Memory B cell (primary cell): Measurements from ENCODE around the gene TECR.
"Not testable (repeated sequence)": the region's sequence is repeated elsewhere in the genome, so short reads cannot be mapped to it uniquely, and the experiment has no call there.

ENCODE experiments used
- ATAC-seq: fragments of 150-1000 bp; cut with Tn5 transposase; 2 replicates; pipeline ENCODE4 v1.10.0; 2021; ENCODE audit warnings: low read depth, mild to moderate bottlenecking, moderate library complexity
- DNase-seq, 2 donors: peaks; one replicate each; pipeline ENCODE4 v3.0.0; 2022; ENCODE audit warnings: low spot score in 2 of 2
- H3K27ac Mint-ChIP-seq: one replicate; pipeline ENCODE4 v1.8.0; 2022; ENCODE audit warnings: mild to moderate bottlenecking, moderate library complexity, mixed read lengths
- H3K27me3 Mint-ChIP-seq: one replicate; pipeline ENCODE4 v1.8.0; 2022; ENCODE audit warnings: mixed read lengths
- H3K36me3 Mint-ChIP-seq: one replicate; pipeline ENCODE4 v1.8.0; 2022; ENCODE audit warnings: mild to moderate bottlenecking, mixed read lengths
- H3K4me1 Mint-ChIP-seq: one replicate; pipeline ENCODE4 v1.8.0; 2022; ENCODE audit warnings: mixed read lengths
- H3K4me3 Mint-ChIP-seq: one replicate; pipeline ENCODE4 v1.8.0; 2022; ENCODE audit warnings: mild to moderate bottlenecking, moderate library complexity, mixed read lengths
- H3K9me3 Mint-ChIP-seq: one replicate; pipeline ENCODE4 v1.8.0; 2022; ENCODE audit warnings: mixed read lengths

Gene TECR

DNA sequence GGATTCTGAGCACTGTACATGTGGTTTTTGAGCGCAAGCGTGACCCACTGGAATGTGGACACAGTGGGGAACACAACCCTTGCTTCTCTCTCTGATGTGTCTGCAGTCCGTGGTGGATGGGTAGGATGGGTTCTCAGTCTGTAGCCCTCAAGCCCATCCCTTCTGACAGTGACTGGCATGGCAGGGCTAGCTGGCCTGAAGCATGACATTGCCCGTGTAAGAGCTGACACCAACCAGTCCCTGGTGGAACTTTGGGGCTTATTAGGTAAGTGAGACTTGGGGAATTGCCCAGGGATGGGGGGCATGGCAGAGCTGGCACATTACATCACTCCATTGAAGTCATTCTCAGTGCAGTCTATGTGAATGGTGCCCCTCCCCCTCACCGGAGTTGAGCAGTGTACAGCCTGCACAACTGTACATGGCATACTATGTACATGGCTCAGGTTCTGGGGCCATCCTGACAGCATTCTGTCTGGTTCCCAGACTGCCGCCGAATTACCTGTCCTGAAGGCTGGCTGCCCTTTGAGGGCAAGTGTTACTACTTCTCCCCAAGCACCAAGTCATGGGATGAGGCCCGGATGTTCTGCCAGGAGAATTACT lies 70.3 kb downstream of the TECR start:
- Mint-ChIP-seq H3K27ac (no peak overlapping the region), H3K36me3 (peaks cover 49% of the 10 kb centered on the region), H3K4me1 (peaks cover 31% of the 10 kb centered on the region), H3K4me3 (no peak overlapping the region), H3K9me3 (peaks cover 6% of the 10 kb centered on the region), H3K27me3 (no peaks in the 10 kb centered on the region)
- DNase-seq (no peak), ATAC-seq (no peak)

DNA sequence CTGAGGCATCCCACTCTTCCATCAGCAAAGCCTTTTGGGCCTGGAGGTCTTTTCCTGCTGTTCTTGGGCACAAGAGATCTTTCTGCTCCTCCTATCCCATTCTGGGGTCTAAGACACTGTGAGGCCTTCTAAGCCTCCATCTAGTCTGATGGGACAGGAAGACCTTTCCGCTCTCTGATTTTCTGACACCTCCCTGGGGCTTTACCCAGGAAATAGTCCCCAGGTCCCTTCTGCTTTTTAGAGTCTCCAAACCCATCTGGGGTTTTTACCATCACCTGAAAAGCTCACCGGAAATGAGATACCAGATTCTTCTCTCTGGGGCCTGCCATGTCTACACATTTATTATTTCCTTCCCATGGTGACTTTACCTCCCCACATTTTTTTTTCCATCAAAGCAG lies 74.6 kb downstream of the TECR start:
- DNase-seq (peak; percentile 51 to 72), ATAC-seq (peak; percentile 93)
- peaks cover 32% of the 10 kb centered on the region for H3K36me3 Mint-ChIP-seq
- peaks cover 33% of the 10 kb centered on the region for H3K4me1 Mint-ChIP-seq
- no peaks in the 10 kb centered on the region for H3K9me3 Mint-ChIP-seq
- peak overlapping the region; percentile 97 for H3K27ac Mint-ChIP-seq
- H3K27me3 Mint-ChIP-seq: no peaks in the 10 kb centered on the region
- H3K4me3 Mint-ChIP-seq: peak overlapping the region; percentile 75

DNA sequence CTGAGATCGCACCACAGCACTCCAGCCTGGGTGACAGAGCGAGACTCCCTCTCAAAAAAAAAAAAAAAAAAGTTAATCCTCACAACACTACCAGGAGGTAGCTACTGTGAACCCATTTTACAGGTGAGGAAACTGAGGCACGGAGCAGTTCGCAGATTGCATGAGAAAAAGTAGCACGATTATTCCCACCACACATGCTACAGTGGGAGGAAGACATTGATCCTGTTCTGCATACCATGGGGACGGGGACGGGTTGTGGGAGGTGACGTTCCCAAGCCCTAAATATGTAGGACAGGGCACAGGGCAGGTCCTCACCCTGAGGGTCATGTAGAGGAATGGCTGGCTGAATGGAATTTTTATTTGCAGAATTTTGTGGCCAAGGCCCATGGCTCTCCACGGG lies 77.2 kb downstream of the TECR start:
- DNase-seq (no peak), ATAC-seq (no peak)
- Mint-ChIP-seq H3K4me1 (peaks cover 36% of the 10 kb centered on the region), H3K27ac (no peak overlapping the region), H3K36me3 (peaks cover 29% of the 10 kb centered on the region), H3K9me3 (no peaks in the 10 kb centered on the region), H3K27me3 (no peaks in the 10 kb centered on the region), H3K4me3 (no peak overlapping the region)

DNA sequence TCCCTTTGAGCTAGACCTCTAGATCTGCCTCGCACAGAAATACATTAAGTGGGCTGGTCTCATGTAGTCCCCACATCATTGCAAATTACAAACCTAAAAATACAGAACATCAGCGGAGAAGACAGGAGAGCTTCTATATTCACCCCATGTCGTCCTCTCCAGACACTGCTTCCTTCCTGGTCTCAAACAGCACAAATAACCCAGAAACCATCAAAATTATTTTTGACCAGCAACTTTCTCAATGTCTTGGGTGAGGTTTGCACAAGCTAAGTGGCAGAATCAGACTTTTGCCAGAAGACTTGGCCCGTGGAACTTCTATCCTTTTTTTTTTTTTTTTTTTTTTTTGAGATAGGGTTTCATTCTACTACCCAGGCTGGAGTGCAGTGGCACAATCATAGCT lies 81.7 kb downstream of the TECR start:
- Mint-ChIP-seq H3K4me1 (peaks cover 26% of the 10 kb centered on the region), H3K9me3 (no peaks in the 10 kb centered on the region), H3K27ac (peak overlapping the region; percentile 68), H3K27me3 (no peaks in the 10 kb centered on the region), H3K36me3 (peaks cover 24% of the 10 kb centered on the region), H3K4me3 (no peak overlapping the region)
- DNase-seq (no peak), ATAC-seq (no peak)

DNA sequence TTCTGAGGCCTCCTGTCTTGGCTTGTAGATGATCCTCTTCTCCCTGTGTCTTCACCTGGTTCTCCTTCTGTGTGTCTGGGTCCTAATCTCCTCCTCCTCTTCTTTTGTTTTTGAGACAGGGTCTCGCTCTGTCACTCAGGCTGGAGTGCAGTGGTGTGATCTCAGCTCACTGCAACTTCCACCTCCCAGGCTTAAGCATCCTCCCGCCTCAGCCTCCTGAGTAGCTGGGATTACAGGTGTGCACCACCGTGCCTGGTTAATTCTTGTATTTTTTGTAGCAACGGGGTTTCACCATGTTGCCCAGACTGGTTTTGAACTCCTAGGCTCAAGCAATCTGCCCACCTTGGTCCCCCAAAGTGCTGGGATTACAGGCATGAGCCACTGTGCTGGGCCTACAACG lies 82.8 kb downstream of the TECR start:
- not testable (repeated sequence) for H3K27me3 Mint-ChIP-seq, H3K9me3 Mint-ChIP-seq, DNase-seq, H3K4me3 Mint-ChIP-seq, ATAC-seq
- Mint-ChIP-seq H3K27ac (peak overlapping the region; percentile 60), H3K36me3 (peaks cover 27% of the 10 kb centered on the region), H3K4me1 (peaks cover 26% of the 10 kb centered on the region)

DNA sequence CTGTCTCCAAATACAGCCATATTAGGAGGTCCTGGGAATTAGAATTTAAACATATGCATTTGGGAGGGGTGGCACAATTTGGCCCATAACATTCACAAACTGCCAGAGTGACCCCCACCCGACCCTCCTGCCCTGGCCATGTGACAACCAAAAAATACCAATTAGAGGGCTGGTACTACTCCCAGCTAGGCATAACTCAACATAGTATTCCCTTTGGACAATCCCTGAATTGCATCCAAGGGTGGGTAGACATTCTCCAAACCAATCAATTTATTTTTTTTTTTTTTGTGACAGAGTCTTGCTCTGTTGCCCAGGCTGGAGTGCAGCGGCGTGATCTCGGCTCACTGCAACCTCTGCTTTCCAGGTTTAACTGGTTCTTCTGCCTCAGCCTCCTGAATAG lies 83.3 kb downstream of the TECR start:
- peaks cover 26% of the 10 kb centered on the region for H3K4me1 Mint-ChIP-seq
- ATAC-seq (no peak), DNase-seq (no peak)
- no peaks in the 10 kb centered on the region for H3K27me3 Mint-ChIP-seq
- H3K27ac Mint-ChIP-seq: peak overlapping the region; percentile 99
- peaks cover 30% of the 10 kb centered on the region for H3K36me3 Mint-ChIP-seq
- no peaks in the 10 kb centered on the region for H3K9me3 Mint-ChIP-seq
- no peak overlapping the region for H3K4me3 Mint-ChIP-seq

- H3K36me3 Mint-ChIP-seq: peaks cover 25% of the 10 kb centered on the region
- H3K27ac Mint-ChIP-seq: peak overlapping the region; percentile 99
- peak in 1 of 2 donors; percentile 49 for DNase-seq
- peaks cover 24% of the 10 kb centered on the region for H3K4me1 Mint-ChIP-seq
- H3K9me3 Mint-ChIP-seq, H3K27me3 Mint-ChIP-seq: not testable (repeated sequence)
- H3K4me3 Mint-ChIP-seq: peak overlapping the region; percentile 68
- ATAC-seq: peak; percentile 67
Measured at GRCh38 chr19:14613399-14614098, 84.2 kb downstream of the TECR start.

DNA sequence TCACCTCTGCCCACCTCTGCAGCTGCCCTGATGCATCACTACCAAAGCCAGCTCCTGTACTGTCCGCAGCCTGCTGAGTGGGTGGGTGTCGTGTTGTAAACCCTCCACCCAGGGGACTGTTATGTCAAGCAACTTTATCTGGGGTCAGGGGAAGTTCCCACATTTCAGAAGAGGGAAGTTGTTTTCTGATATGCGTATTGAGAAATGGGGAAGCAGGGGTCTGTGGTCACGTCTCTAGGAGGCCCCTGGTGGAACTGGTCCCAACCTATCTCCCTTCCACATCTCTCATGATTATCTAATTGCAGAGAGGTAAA lies 84.7 kb downstream of the TECR start:
- ATAC-seq (peak; percentile 86), DNase-seq (peak; percentile 61 to 68)
- Mint-ChIP-seq H3K9me3 (peaks cover under 1% of the 10 kb centered on the region), H3K4me1 (peaks cover 24% of the 10 kb centered on the region), H3K27ac (peak overlapping the region; percentile 99), H3K36me3 (peaks cover 29% of the 10 kb centered on the region), H3K4me3 (peak overlapping the region; percentile 68), H3K27me3 (no peaks in the 10 kb centered on the region)
